ENCODE measurements around the gene DPH1.

Gene DPH1

DNA sequence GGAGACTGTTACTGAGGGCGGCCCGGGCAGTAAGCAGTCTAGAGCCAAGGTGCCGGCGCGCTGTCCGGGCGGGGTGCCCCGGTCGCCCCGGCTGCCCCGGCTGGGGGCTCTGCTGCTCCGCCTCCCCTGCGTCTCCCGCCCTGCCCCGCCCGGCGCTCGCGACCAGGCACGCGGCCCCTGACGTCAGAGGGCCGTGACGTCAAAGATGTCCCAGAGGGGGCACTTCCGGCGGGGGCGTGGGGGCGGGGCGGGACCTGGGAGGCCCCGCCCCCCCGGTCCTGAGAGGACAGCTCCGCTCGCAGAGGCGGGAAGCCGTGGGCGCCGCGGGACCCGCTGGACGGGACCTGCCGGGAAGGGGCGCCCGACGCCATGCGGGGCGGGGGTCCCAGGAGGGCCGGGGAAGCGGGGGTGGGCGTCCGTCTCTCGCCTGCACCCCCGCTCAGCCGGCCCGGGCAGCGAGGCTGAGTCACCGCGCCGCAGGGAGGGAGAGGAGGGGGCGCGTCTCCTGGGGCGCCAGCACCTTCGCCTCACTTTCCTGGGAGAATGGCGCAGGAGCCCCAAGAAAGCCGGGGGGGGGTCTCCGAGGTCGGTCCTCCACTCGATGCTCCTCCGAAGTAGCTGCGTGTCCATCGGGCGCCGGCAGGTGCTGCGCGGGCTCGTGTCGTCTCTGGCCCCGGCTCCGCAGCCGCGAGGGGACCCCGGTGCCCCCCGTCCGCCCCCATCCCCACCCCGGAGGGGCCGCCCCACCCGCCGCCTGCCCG lies 20.5 kb downstream of the DPH1 start:
- peak; percentile 65 for DNase-seq (ENCODE audit: low read depth)

DNA sequence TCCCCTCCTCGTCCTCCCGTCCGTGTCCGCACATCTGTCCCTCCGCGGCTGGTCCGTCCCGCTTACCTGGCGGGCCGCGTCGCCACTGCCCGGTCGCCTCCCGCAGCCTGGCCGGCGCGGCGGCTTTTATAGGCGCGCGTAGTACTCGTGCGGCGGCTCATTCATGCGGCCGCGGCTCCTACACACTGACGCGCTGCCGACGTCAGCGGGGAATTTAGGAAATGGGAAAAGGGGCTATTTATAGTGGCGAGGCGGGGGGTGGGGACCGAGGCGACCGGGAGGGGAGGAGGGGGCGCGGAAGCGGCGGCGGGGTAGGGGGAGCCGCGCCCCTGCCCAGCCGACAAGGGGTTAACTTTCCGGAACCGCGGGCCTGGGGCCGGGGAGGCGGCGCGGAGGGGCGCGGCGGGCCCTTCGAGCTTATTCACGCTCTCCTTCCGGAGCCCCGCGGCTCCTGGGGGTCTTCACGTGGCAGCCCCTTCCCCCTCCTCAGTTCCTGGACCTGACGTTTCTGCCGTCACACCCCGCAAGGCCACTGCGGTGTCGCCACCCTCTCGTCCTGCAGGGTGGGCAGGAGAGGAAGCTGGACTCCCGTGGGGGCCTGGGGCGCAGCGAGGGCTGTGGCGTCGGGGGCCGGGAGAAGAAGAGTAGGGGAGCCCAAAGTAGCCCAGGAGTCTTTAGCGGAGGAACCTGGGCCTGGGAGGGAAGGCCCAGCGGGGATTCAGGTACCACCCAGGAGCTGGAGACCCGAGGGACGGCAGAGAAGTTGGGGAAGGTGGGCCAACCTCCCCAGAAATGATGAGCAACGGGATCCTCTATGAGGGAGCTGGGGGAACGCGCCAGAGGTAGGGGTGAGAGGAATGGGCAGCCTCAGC lies 21.3 kb downstream of the DPH1 start:
- no peak for DNase-seq (ENCODE audit: low read depth)

DNA sequence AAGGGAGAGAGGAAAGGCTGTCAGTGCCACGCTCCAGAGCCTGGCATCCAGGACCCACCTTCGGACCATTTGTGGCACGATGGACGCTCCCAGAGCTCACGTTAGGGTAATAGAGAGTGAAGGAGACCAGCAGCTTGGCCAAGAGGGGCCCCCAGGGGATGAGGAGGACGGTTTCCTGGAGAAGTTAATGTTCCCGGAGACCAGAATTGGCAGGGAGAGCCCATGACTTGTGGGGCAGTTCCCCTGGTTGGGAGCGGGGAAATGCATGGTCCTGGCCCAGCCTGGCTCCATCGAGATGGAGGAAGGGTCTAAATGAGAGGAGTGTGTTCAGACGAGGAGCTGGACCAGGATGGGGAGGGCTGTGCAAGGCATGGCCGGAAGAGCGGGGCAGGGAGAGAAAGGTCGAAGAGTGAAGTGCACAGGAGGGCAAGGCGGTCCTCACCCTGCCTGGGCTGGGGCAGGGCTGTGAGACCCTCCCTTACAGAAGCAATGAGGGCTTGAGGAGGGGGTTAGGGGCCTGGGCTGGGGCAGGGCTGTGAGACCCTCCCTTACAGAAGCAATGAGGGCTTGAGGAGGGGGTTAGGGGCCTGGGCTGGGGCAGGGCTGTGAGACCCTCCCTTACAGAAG lies 22.1 kb downstream of the DPH1 start:
- no peak for DNase-seq (ENCODE audit: low read depth)

DNA sequence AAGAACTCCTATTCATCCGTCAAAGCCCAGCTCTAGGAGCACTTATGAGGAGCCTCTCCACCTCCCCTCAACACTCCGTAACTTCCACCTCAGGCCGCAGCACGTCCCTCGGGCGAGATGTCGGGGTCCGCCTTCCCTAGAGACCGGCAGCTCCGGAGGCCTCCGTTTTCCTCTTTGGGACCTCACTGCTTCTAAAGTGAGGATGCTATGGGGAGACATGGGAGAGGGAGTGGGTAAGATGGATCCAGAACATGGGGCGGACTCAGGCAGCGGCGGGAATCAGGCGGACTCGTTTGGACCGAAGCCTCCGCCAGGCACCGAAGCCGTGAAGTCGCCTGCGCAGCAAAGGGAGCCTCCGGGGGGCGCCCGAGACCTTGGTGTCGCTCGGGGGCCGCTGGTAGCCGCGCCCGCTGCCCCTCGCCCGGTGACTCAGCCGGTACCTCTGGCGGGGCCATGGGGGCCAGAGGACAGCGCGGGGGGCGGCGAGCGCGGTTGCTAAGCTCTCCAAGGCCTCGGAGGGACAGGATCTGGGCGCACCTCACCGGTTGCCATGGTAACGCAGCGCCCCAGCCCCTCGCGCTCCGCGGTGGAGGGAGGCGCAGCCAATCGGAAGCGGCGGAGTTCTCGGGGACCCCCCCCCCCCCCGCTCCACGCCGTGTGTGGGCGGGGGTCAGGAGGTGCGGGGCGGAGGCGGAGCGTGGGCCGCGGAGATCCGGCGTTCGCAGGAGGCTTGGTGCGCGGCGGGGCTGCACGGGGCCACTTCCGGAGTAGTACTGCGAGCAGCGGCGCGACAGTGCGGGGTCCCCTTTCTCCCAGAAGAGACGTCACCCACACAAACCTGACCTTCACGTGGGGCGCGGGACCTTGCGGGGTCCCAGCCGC lies 23.7 kb downstream of the DPH1 start:
- DNase-seq (ENCODE audit: low read depth), result peak; percentile 77

DNA sequence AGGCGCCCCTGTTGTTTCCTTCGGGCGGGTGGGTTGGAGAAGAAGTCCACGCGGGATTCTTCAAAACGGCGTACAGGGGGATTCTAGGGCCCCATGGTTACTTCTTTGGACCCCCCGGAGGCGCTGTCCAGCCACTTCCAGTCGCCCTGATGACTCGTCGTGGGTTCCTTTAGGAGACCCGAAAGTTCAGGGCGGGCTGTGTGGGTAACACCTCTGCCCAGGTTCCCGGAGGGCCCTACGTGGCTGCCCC lies 24.2 kb downstream of the DPH1 start:
- no peak for DNase-seq (ENCODE audit: low read depth)

DNA sequence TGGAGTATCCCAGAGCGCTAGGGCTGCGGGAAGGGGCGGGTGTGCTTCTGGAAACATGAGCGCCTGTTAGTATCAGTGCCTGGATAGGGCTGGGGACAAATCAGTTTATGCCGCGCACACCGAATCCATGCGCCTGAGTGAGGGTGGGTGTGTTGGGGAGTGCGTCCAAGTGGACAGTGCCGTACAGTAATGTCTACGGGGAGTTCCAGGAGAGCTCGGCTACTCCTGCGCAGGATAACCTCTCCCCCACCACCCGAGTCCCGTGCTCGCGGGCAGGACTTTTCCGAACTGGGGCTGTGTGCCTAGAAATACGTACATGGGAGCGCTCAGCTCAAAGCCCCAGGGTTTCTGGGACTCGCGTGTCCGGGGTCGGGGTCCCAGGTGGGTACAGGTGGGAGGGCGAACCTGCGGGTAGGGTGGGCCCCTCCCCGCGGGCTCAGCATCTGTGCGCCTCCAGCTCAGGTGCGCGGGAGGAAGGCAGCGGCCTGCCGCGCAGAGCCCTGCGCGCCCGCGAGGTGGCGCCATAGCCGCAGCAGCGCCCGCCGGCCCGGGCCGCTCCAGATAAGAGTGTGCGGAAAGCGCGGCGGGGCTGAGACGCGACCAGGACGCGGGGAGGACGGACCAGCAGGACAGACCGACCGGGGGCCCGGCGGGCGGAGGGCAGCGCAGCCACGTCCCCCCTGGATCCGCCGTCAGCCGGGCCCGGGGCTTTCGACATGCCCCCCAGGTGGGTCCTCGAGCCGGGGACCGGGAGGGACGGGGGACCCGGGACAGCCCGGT lies 24.7 kb downstream of the DPH1 start, which contains the start of gene HIC1:
HIC1 (plus strand) TSS at position 592 of the 780 bp plus-strand sequence. CDS start 1,588 bp downstream, outside the sequence.
- peak; percentile 75 for DNase-seq (ENCODE audit: low read depth)

DNA sequence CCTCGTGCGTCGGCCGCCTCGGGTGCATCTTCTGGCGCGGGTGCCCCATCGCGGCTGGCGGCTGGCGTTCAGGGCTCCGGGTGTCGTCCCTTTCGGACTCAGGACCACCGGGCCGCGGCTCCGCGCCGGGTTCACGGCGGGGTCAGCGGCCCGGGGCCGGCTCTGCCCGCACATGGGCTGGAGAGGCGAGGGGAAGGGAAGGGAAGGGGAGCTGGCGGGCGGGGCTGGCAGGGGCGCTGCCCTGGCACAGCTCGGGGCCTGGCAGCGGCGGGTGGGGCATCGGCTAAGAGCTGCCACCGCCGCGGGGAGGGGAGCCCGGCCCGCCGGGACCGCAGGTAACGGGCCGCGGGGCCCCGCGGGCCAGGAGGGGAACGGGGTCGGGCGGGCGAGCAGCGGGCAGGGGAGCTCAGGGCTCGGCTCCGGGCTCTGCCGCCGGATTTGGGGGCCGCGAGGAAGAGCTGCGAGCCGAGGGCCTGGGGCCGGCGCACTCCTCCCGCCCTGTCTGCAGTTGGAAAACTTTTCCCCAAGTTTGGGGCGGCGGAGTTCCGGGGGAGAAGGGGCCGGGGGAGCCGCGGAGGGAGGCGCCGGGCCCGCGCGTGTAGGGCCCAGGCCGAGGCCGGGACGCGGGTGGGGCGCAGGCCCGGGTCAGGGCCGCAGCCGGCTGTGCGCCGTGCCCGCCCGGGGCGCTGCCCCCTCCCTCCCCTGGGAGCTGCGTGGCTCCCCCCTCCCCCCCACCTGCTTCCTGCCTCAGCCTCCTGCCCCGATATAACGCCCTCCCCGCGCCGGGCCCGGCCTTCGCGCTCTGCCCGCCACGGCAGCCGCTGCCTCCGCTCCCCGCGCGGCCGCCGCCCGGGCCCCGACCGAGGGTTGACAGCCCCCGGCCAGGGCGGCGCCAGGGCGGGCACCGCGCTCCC lies 25.6 kb downstream of the DPH1 start:
- no peak for DNase-seq (ENCODE audit: low read depth)

DNA sequence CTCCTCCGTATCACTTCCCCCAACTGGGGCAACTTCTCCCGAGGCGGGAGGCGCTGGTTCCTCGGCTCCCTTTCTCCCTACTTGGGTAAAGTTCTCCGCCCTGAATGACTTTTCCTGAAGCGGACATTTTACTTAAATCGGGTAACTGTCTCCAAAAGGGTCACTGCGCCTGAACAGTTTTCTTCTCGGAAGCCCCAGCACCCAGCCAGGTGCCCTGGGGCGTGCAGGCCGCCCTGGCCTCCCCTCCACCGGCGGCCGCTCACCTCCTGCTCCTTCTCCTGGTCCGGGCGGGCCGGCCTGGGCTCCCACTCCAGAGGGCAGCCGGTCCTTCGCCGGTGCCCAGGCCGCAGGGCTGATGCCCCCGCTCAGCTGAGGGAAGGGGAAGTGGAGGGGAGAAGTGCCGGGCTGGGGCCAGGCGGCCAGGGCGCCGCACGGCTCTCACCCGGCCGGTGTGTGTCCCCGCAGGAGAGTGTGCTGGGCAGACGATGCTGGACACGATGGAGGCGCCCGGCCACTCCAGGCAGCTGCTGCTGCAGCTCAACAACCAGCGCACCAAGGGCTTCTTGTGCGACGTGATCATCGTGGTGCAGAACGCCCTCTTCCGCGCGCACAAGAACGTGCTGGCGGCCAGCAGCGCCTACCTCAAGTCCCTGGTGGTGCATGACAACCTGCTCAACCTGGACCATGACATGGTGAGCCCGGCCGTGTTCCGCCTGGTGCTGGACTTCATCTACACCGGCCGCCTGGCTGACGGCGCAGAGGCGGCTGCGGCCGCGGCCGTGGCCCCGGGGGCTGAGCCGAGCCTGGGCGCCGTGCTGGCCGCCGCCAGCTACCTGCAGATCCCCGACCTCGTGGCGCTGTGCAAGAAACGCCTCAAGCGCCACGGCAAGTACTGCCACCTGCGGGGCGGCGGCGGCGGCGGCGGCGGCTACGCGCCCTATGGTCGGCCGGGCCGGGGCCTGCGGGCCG lies 26.5 kb downstream of the DPH1 start:
- no peak for DNase-seq (ENCODE audit: low read depth)

DNA sequence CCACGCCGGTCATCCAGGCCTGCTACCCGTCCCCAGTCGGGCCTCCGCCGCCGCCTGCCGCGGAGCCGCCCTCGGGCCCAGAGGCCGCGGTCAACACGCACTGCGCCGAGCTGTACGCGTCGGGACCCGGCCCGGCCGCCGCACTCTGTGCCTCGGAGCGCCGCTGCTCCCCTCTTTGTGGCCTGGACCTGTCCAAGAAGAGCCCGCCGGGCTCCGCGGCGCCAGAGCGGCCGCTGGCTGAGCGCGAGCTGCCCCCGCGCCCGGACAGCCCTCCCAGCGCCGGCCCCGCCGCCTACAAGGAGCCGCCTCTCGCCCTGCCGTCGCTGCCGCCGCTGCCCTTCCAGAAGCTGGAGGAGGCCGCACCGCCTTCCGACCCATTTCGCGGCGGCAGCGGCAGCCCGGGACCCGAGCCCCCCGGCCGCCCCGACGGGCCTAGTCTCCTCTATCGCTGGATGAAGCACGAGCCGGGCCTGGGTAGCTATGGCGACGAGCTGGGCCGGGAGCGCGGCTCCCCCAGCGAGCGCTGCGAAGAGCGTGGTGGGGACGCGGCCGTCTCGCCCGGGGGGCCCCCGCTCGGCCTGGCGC lies 27.3 kb downstream of the DPH1 start:
- no peak for DNase-seq (ENCODE audit: low read depth)

DNA sequence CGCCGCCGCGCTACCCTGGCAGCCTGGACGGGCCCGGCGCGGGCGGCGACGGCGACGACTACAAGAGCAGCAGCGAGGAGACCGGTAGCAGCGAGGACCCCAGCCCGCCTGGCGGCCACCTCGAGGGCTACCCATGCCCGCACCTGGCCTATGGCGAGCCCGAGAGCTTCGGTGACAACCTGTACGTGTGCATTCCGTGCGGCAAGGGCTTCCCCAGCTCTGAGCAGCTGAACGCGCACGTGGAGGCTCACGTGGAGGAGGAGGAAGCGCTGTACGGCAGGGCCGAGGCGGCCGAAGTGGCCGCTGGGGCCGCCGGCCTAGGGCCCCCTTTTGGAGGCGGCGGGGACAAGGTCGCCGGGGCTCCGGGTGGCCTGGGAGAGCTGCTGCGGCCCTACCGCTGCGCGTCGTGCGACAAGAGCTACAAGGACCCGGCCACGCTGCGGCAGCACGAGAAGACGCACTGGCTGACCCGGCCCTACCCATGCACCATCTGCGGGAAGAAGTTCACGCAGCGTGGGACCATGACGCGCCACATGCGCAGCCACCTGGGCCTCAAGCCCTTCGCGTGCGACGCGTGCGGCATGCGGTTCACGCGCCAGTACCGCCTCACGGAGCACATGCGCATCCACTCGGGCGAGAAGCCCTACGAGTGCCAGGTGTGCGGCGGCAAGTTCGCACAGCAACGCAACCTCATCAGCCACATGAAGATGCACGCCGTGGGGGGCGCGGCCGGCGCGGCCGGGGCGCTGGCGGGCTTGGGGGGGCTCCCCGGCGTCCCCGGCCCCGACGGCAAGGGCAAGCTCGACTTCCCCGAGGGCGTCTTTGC lies 28.0 kb downstream of the DPH1 start:
- DNase-seq (ENCODE audit: low read depth), result no peak

DNA sequence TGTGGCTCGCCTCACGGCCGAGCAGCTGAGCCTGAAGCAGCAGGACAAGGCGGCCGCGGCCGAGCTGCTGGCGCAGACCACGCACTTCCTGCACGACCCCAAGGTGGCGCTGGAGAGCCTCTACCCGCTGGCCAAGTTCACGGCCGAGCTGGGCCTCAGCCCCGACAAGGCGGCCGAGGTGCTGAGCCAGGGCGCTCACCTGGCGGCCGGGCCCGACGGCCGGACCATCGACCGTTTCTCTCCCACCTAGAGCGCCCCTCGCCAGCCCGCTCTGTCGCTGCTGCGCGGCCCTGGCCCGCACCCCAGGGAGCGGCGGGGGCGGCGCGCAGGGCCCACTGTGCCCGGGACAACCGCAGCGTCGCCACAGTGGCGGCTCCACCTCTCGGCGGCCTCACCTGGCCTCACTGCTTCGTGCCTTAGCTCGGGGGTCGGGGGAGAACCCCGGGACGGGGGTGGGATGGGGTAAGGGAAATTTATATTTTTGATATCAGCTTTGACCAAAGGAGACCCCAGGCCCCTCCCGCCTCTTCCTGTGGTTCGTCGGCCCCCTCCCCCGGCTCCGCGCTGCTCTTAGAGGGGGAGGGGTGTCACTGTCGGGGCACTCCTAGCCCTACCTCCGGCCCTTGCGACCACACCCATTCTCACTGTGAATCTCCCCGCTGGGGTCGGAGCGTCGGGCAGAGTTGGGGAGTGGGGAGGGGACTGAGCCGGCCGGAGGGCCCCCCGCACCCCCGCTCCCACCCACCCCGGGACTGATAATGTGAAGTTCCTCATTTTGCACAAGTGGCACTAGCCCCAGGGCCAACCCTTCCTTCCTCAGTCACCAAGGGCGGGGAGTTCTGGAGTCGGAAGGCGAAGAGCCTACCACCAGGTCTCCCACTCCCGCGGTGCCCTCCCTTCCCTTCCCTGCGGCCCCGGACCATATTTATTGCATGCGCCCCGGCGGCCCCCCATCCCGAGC lies 28.9 kb downstream of the DPH1 start:
- no peak for DNase-seq (ENCODE audit: low read depth)

DNA sequence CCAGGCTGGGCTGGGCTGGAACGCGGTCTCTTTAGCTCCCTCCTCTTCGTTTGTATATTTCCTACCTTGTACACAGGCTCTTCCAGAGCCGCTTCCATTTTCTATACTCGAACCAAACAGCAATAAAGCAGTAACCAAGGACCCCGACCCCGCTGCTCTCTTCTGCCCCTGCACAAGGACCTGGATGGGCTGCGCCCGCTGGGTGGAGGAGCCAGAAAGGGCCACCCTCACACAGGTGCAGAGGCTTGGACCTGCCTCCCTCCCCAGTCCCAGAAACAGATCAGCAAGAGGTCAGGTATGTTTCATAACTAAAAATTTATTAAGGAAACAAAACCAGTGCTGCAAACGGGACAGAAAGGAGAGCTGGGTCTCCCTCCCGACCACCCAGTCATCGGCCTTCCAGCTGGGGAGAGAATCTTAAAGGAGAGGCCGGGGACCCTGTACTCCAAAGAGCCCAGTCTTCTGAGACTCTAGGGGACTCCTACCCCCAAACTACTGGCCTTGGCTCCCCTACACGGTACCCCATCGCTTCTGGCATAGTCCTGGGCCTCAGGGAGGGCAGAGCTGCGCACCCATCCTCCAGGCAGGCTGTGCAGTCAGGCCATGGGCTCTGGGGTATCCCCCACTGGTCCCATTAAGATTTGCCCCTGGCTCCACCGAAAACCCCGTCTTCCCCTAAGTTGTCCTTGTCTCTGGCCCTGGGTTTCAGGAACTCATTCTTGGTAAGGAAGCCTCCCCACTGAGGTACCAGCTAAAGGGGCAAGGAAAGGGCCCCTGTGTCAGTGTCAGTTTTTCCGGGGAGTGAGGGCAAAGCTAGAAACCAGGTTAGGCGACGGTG lies 29.8 kb downstream of the DPH1 start:
- no peak for DNase-seq (ENCODE audit: low read depth)

DNA sequence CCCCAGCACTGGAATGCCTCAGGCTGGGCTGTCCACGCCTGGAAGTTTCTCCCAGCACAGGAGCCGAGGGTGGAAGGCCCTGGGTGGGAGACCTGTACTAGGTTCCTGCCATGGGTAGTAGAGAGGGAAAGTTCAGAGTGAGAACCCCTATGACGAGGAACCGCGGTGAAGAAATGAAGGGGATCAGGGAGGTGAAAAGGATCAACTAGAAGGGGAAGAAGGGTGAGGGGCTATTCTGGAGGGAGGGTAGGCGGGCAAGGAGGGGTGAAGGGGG lies 30.4 kb downstream of the DPH1 start:
- DNase-seq (ENCODE audit: low read depth), result no peak

DNA sequence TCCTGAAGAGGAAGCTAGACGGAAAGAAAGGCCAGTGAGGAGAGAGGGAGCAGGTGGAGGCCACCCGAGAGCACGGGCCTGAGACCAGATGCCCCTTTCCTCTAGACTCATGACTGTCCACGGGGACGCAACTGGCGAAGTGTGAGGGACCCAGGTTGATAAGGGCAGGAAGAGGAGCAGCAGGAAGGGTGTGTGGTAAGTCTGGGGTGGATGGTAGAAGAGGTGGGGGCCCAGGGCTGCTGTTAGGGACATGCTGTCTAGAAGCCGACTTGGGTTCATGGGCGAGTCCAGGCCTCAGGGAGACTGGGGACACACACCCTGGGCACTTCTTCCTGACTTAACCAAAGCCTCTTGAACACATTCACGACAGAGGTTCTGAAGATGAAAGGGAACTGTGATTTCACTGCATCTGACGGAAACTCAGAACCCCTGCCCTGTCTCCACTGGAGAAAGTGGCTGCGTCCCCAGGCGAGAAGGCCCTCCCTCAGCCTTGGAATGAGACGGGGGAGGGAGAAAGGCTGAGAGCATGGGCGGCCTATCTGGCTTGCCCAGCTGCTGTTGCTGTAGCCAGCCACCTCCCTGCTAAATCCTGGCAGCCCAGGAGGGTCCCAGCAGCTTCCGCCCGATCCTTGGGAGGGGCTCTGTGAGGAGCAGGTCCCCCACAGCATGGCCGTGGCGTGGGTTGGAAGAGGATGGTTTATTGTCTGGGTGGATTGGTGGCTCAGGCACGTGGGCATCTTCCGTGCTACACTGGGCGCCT lies 30.9 kb downstream of the DPH1 start:
- no peak for DNase-seq (ENCODE audit: low read depth)

DNA sequence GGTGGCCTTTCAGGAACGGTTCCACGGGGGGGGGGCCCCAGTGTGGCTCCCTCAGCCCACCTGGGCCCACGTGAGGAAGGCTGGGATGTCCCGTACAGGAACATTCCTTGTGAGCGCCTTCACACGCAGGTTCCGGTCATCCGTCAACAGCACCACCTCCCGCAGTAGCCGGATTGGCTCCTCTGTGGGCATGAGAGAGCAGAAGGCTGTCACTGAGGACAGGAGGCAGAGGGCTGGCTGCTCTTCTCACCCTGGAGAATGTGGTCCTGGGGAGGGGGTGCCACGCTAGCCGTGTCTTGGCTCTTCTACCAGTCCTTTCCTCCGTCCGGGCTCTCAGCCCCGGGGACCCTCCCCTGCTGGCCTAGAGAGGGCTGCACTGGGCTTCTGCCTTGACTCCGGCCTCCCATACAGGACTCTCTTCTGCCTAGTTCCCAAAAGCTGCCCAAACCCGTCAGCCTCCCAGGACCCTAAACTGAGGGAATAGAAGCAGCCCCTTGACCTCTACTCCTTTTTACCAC lies 31.5 kb downstream of the DPH1 start:
- DNase-seq (ENCODE audit: low read depth), result no peak

Data from stimulated activated CD8-positive, alpha-beta memory T cell treated with anti-CD3 and anti-CD28 coated beads, Interleukin-12 subunit alpha, Interleukin-12 subunit beta, amount 100 ng/mL, for 4 hours (primary cell).